CD4-positive, CD25-positive, alpha-beta regulatory T cell (primary cell): ENCODE data around the gene DACH1. TPM values are rescaled to one million over a fixed set of nuclear protein-coding genes. Genes with fewer than 3 reads are reported as not detected.

Source experiments
- ATAC-seq, 2 donors: fragments of 150-1000 bp; cut with Tn5 transposase; one replicate each; pipeline ENCODE4 v1.10.0; 2021; ENCODE audit warnings: low read depth in 2 of 2, moderate number of reproducible peaks in 2 of 2, moderate library complexity in 1 of 2
- DNase-seq, 3 donors: peaks; one replicate each; pipeline versions ENCODE4 v3.0.0 to v3.0.0-alpha.2; 2012 to 2022; ENCODE audit warnings: mixed read lengths in 1 of 3
- H3K27ac ChIP-seq: one replicate; pipeline ENCODE4 v1.7.0; 2013; ENCODE audit warnings: mild to moderate bottlenecking, low read length; ENCODE audit not compliant: insufficient read depth, poor library complexity, severe bottlenecking
- H3K27me3 ChIP-seq: one replicate; pipeline ENCODE4 v1.7.0; 2013; ENCODE audit warnings: low read length; ENCODE audit not compliant: control insufficient read depth, insufficient read depth
- H3K36me3 ChIP-seq: one replicate; pipeline ENCODE4 v1.7.0; 2013; ENCODE audit warnings: mild to moderate bottlenecking, low read length, moderate library complexity; ENCODE audit not compliant: control insufficient read depth, insufficient read depth
- H3K4me1 ChIP-seq: 2 replicates; pipeline ENCODE4 v1.7.0; 2013; ENCODE audit warnings: mild to moderate bottlenecking, low read length; ENCODE audit not compliant: insufficient read depth, control insufficient read depth, poor library complexity, severe bottlenecking
- H3K4me3 ChIP-seq: one replicate; pipeline ENCODE4 v1.7.0; 2013; ENCODE audit warnings: low read depth, mild to moderate bottlenecking, low read length, moderate library complexity
- H3K9me3 ChIP-seq, 2 experiments: 1 replicate in 1 of 2; 2 replicates in 1 of 2; pipeline ENCODE4 v1.7.0; 2013; ENCODE audit warnings: low read length in 2 of 2, mild to moderate bottlenecking in 1 of 2, moderate library complexity in 1 of 2; ENCODE audit not compliant: control insufficient read depth in 2 of 2
- H3K27ac Mint-ChIP-seq, 3 donors: one replicate each; pipeline ENCODE4 v1.8.0; 2020 to 2022; ENCODE audit warnings: mild to moderate bottlenecking in 3 of 3, mixed read lengths in 3 of 3, moderate library complexity in 2 of 3
- H3K27me3 Mint-ChIP-seq: one replicate; pipeline ENCODE4 v1.8.0; 2022; ENCODE audit warnings: mild to moderate bottlenecking, mixed read lengths
- H3K36me3 Mint-ChIP-seq: one replicate; pipeline ENCODE4 v1.8.0; 2020; ENCODE audit warnings: mixed read lengths
- H3K4me1 Mint-ChIP-seq, 4 donors: one replicate each; pipeline ENCODE4 v1.8.0; 2020 to 2022; ENCODE audit warnings: mixed read lengths in 4 of 4, mild to moderate bottlenecking in 1 of 4
- H3K4me3 Mint-ChIP-seq, 4 donors: one replicate each; pipeline ENCODE4 v1.8.0; 2020 to 2022; ENCODE audit warnings: mild to moderate bottlenecking in 4 of 4, mixed read lengths in 4 of 4, moderate library complexity in 3 of 4
- H3K9me3 Mint-ChIP-seq, 7 donors: one replicate each; pipeline ENCODE4 v1.8.0; 2020 to 2022; ENCODE audit warnings: mixed read lengths in 7 of 7, mild to moderate bottlenecking in 3 of 7, moderate library complexity in 2 of 7
- polyA plus RNA-seq, 4 donors: library from polyadenylated mRNA; unstranded; fragments of 300-500 nt; fragmentation: Illumina TruSeq; gene quantifications; one replicate each; pipeline ENCODE4 v1.2.3, GENCODE V29; 2021
- total RNA-seq: library from RNA; stranded (reverse); gene quantifications from one replicate; pipeline ENCODE4 v1.2.3, GENCODE V29; 2022

The DACH1 gene
- total and polyA plus RNA-seq, 5 donors from 2014 or later = 0.47 TPM; not detected in 4

GRCh38 chr13:71613066-71613745 lies 253.8 kb downstream of the DACH1 start:
- Histone ChIP-seq H3K36me3 (no peaks in the 10 kb centered on the region), H3K27me3 (no peaks in the 10 kb centered on the region), H3K27ac (no peak overlapping the region), H3K4me1 (no peaks in the 10 kb centered on the region), H3K4me3 (no peak overlapping the region), H3K9me3 (no peaks in the 10 kb centered on the region)
- DNase-seq (no peak), ATAC-seq (no peak)
- Mint-ChIP-seq H3K4me1 (peaks cover 0 to 3% (median 0%) of the 10 kb centered on the region in 4 donors), H3K36me3 (no peaks in the 10 kb centered on the region), H3K27ac (no peak overlapping the region), H3K27me3 (no peaks in the 10 kb centered on the region), H3K4me3 (no peak overlapping the region), H3K9me3 (peaks cover 0 to 8% (median 1%) of the 10 kb centered on the region in 7 donors)

GRCh38 chr13:71611292-71611691 lies 255.7 kb downstream of the DACH1 start:
- Histone ChIP-seq H3K36me3 (no peaks in the 10 kb centered on the region), H3K27ac (no peak overlapping the region), H3K27me3 (no peaks in the 10 kb centered on the region), H3K4me3 (no peak overlapping the region), H3K9me3 (no peaks in the 10 kb centered on the region), H3K4me1 (no peaks in the 10 kb centered on the region)
- Mint-ChIP-seq H3K4me1 (peaks cover 0 to 3% (median 0%) of the 10 kb centered on the region in 4 donors), H3K9me3 (peaks cover 0 to 8% (median 1%) of the 10 kb centered on the region in 7 donors), H3K36me3 (no peaks in the 10 kb centered on the region), H3K4me3 (no peak overlapping the region), H3K27ac (no peak overlapping the region), H3K27me3 (no peaks in the 10 kb centered on the region)
- ATAC-seq (no peak), DNase-seq (no peak)

- Histone ChIP-seq H3K9me3 (no peaks in the 10 kb centered on the region), H3K36me3 (no peaks in the 10 kb centered on the region), H3K27ac (no peak overlapping the region), H3K4me1 (no peaks in the 10 kb centered on the region), H3K27me3 (no peaks in the 10 kb centered on the region), H3K4me3 (no peak overlapping the region)
- no peaks in the 10 kb centered on the region for H3K27me3 Mint-ChIP-seq
- H3K36me3 Mint-ChIP-seq = no peaks in the 10 kb centered on the region
- DNase-seq (no peak), ATAC-seq (no peak)
- no peak overlapping the region for H3K27ac Mint-ChIP-seq
- no peak overlapping the region for H3K4me3 Mint-ChIP-seq
- H3K9me3 Mint-ChIP-seq = peaks cover 0 to 8% (median 1%) of the 10 kb centered on the region in 7 donors
- H3K4me1 Mint-ChIP-seq = peaks cover 0 to 3% (median 0%) of the 10 kb centered on the region in 4 donors
These were observed 256.1 kb downstream of the DACH1 start for GRCh38 chr13:71610876-71611275.

GRCh38 chr13:71609271-71609670 lies 257.7 kb downstream of the DACH1 start:
- Histone ChIP-seq H3K9me3 (no peaks in the 10 kb centered on the region), H3K36me3 (no peaks in the 10 kb centered on the region), H3K27me3 (no peaks in the 10 kb centered on the region), H3K4me3 (no peak overlapping the region), H3K27ac (no peak overlapping the region), H3K4me1 (no peaks in the 10 kb centered on the region)
- no peak overlapping the region for H3K27ac Mint-ChIP-seq
- ATAC-seq (no peak), DNase-seq (no peak)
- no peaks in the 10 kb centered on the region for H3K27me3 Mint-ChIP-seq
- H3K4me3 Mint-ChIP-seq = no peak overlapping the region
- peaks cover 0 to 3% (median 0%) of the 10 kb centered on the region in 4 donors for H3K4me1 Mint-ChIP-seq
- H3K9me3 Mint-ChIP-seq = peaks cover under 1 to 7% (median 3%) of the 10 kb centered on the region in 7 donors
- no peaks in the 10 kb centered on the region for H3K36me3 Mint-ChIP-seq

GRCh38 chr13:71607575-71607974 lies 259.4 kb downstream of the DACH1 start:
- Histone ChIP-seq H3K27me3 (no peaks in the 10 kb centered on the region), H3K36me3 (no peaks in the 10 kb centered on the region), H3K4me3 (no peak overlapping the region), H3K9me3 (no peaks in the 10 kb centered on the region), H3K27ac (no peak overlapping the region), H3K4me1 (no peaks in the 10 kb centered on the region)
- Mint-ChIP-seq H3K4me1 (peaks cover 0 to 3% (median 0%) of the 10 kb centered on the region in 4 donors), H3K9me3 (peaks cover 0 to 5% (median 3%) of the 10 kb centered on the region in 7 donors), H3K4me3 (no peak overlapping the region), H3K27ac (no peak overlapping the region), H3K27me3 (no peaks in the 10 kb centered on the region), H3K36me3 (no peaks in the 10 kb centered on the region)
- ATAC-seq (no peak), DNase-seq (no peak)

GRCh38 chr13:71606818-71607217 lies 260.2 kb downstream of the DACH1 start:
- Histone ChIP-seq H3K36me3 (no peaks in the 10 kb centered on the region), H3K27me3 (no peaks in the 10 kb centered on the region), H3K4me1 (no peaks in the 10 kb centered on the region), H3K27ac (no peak overlapping the region), H3K4me3 (no peak overlapping the region), H3K9me3 (no peaks in the 10 kb centered on the region)
- H3K4me1 Mint-ChIP-seq = peaks cover 0 to 3% (median 0%) of the 10 kb centered on the region in 4 donors
- no peak overlapping the region for H3K27ac Mint-ChIP-seq
- H3K9me3 Mint-ChIP-seq = peaks cover 0 to 5% (median 3%) of the 10 kb centered on the region in 7 donors
- no peaks in the 10 kb centered on the region for H3K36me3 Mint-ChIP-seq
- ATAC-seq (no peak), DNase-seq (no peak)
- H3K27me3 Mint-ChIP-seq = no peaks in the 10 kb centered on the region
- H3K4me3 Mint-ChIP-seq = no peak overlapping the region

GRCh38 chr13:71605744-71606143 lies 261.3 kb downstream of the DACH1 start:
- H3K9me3 Mint-ChIP-seq = peaks cover 0 to 5% (median 3%) of the 10 kb centered on the region in 7 donors
- no peaks in the 10 kb centered on the region for H3K36me3 ChIP-seq
- peaks cover 0 to under 1% (median 0%) of the 10 kb centered on the region in 4 donors for H3K4me1 Mint-ChIP-seq
- no peaks in the 10 kb centered on the region for H3K9me3 ChIP-seq
- H3K27ac Mint-ChIP-seq = no peak overlapping the region
- ATAC-seq = no peak
- H3K4me3 ChIP-seq = no peak overlapping the region
- no peaks in the 10 kb centered on the region for H3K36me3 Mint-ChIP-seq
- no peaks in the 10 kb centered on the region for H3K27me3 ChIP-seq
- H3K27ac ChIP-seq = no peak overlapping the region
- no peak overlapping the region for H3K4me3 Mint-ChIP-seq
- no peaks in the 10 kb centered on the region for H3K27me3 Mint-ChIP-seq
- DNase-seq = no peak
- no peaks in the 10 kb centered on the region for H3K4me1 ChIP-seq

GRCh38 chr13:71603255-71603654 lies 263.7 kb downstream of the DACH1 start:
- H3K27me3 Mint-ChIP-seq = no peaks in the 10 kb centered on the region
- H3K4me1 Mint-ChIP-seq = no peaks in the 10 kb centered on the region
- DNase-seq (no peak), ATAC-seq (no peak)
- Histone ChIP-seq H3K27ac (no peak overlapping the region), H3K27me3 (no peaks in the 10 kb centered on the region), H3K4me1 (no peaks in the 10 kb centered on the region), H3K4me3 (no peak overlapping the region), H3K36me3 (no peaks in the 10 kb centered on the region), H3K9me3 (no peaks in the 10 kb centered on the region)
- H3K4me3 Mint-ChIP-seq = no peak overlapping the region
- H3K36me3 Mint-ChIP-seq = no peaks in the 10 kb centered on the region
- H3K27ac Mint-ChIP-seq = no peak overlapping the region
- peaks cover 0 to 6% (median 3%) of the 10 kb centered on the region in 7 donors for H3K9me3 Mint-ChIP-seq
